ENCODE data around the gene FBXW11. TPM values are rescaled to one million over a fixed set of nuclear protein-coding genes. Genes with fewer than 3 reads are reported as not detected.

The FBXW11 gene
- polyA plus RNA-seq, 1 donor from 2014 or later: 103 TPM

GRCh38 chr5:172052450-172053236 is 46.2 kb upstream of the FBXW11 start:
- no peak overlapping the region for H3K4me2 ChIP-seq (ENCODE audit: low read length)
- H3K79me2 ChIP-seq (replicated peaks; ENCODE audit: insufficient read depth, low read length): no peaks in the 10 kb centered on the region
- H2AFZ ChIP-seq (ENCODE audit: low read depth, low read length): no peak overlapping the region
- H3K9ac ChIP-seq (ENCODE audit: low read length): no peak overlapping the region
- H4K20me1 ChIP-seq (ENCODE audit: insufficient read depth): no peaks in the 10 kb centered on the region
- H3K4me3 ChIP-seq (ENCODE audit: low read length): no peak overlapping the region
- H3K27ac ChIP-seq (ENCODE audit: low read length): no peak overlapping the region
- H3K9me2 ChIP-seq (ENCODE audit: insufficient read depth, low read length): no peaks in the 10 kb centered on the region
- TF ChIP-seq POLR2AphosphoS5 (IDR thresholded peaks at IDR 0.05): no peak
- no peaks in the 10 kb centered on the region for H3K36me3 ChIP-seq (ENCODE audit: insufficient read depth, low read length)
- H3K9me3 ChIP-seq (ENCODE audit: low read length): no peaks in the 10 kb centered on the region
- no peaks in the 10 kb centered on the region for H3K27me3 ChIP-seq (ENCODE audit: insufficient read depth, low read depth, low read length)
- no peaks in the 10 kb centered on the region for H3F3A ChIP-seq (ENCODE audit: insufficient read depth, low read length, poor library complexity, severe bottlenecking)

GRCh38 chr5:172051643-172052339 is 45.4 kb upstream of the FBXW11 start:
- H3K27ac ChIP-seq (ENCODE audit: low read length): no peak overlapping the region
- no peak overlapping the region for H2AFZ ChIP-seq (ENCODE audit: low read depth, low read length)
- H3K4me2 ChIP-seq (ENCODE audit: low read length): no peak overlapping the region
- no peaks in the 10 kb centered on the region for H4K20me1 ChIP-seq (ENCODE audit: insufficient read depth)
- H3K27me3 ChIP-seq (ENCODE audit: insufficient read depth, low read depth, low read length): no peaks in the 10 kb centered on the region
- H3K36me3 ChIP-seq (ENCODE audit: insufficient read depth, low read length): no peaks in the 10 kb centered on the region
- H3K4me3 ChIP-seq (ENCODE audit: low read length): no peak overlapping the region
- TF ChIP-seq SMC3 (conservative IDR thresholded peaks at IDR 0.05; ENCODE audit: poor library complexity): no peak
- TF ChIP-seq REST (IDR thresholded peaks at IDR 0.05; ENCODE audit: borderline replicate concordance): no peak
- no peak for TF ChIP-seq EP300 (conservative IDR thresholded peaks at IDR 0.05; ENCODE audit: poor library complexity, severe bottlenecking)
- TF ChIP-seq, protein P1, sequence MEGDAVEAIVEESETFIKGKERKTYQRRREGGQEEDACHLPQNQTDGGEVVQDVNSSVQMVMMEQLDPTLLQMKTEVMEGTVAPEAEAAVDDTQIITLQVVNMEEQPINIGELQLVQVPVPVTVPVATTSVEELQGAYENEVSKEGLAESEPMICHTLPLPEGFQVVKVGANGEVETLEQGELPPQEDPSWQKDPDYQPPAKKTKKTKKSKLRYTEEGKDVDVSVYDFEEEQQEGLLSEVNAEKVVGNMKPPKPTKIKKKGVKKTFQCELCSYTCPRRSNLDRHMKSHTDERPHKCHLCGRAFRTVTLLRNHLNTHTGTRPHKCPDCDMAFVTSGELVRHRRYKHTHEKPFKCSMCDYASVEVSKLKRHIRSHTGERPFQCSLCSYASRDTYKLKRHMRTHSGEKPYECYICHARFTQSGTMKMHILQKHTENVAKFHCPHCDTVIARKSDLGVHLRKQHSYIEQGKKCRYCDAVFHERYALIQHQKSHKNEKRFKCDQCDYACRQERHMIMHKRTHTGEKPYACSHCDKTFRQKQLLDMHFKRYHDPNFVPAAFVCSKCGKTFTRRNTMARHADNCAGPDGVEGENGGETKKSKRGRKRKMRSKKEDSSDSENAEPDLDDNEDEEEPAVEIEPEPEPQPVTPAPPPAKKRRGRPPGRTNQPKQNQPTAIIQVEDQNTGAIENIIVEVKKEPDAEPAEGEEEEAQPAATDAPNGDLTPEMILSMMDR (IDR thresholded peaks at IDR 0.05; ENCODE audit: poor library complexity, severe bottlenecking): no peak
- no peak for TF ChIP-seq MXI1 (conservative IDR thresholded peaks at IDR 0.05; ENCODE audit: poor library complexity, severe bottlenecking)
- TF ChIP-seq RAD21 (conservative IDR thresholded peaks at IDR 0.05): no peak
- no peak for TF ChIP-seq EZH2 (IDR thresholded peaks at IDR 0.05; ENCODE audit: borderline replicate concordance, insufficient read depth, low read length, poor library complexity, severe bottlenecking)
- TF ChIP-seq POLR2AphosphoS5 (IDR thresholded peaks at IDR 0.05): no peak
- TF ChIP-seq TAF1 (IDR thresholded peaks at IDR 0.05; ENCODE audit: low read depth): no peak
- no peaks in the 10 kb centered on the region for H3K79me2 ChIP-seq (replicated peaks; ENCODE audit: insufficient read depth, low read length)
- no peak overlapping the region for H3K9ac ChIP-seq (ENCODE audit: low read length)
- no peaks in the 10 kb centered on the region for H3K9me2 ChIP-seq (ENCODE audit: insufficient read depth, low read length)
- no peaks in the 10 kb centered on the region for H3F3A ChIP-seq (ENCODE audit: insufficient read depth, low read length, poor library complexity, severe bottlenecking)
- H3K9me3 ChIP-seq (ENCODE audit: low read length): no peaks in the 10 kb centered on the region
